HG02981 (cell line): ENCODE results near the gene PPP2R3A.
"Not testable (repeated sequence)": the region's sequence is repeated elsewhere in the genome, so short reads cannot be mapped to it uniquely, and the experiment has no call there.

Source experiments
- ATAC-seq: cut with Tn5 transposase; IDR thresholded peaks from one replicate; pipeline ENCODE4 v1.9.1; 2021; ENCODE audit warnings: mild to moderate bottlenecking, moderate library complexity; ENCODE audit not compliant: unreplicated experiment

PPP2R3A gene

DNA sequence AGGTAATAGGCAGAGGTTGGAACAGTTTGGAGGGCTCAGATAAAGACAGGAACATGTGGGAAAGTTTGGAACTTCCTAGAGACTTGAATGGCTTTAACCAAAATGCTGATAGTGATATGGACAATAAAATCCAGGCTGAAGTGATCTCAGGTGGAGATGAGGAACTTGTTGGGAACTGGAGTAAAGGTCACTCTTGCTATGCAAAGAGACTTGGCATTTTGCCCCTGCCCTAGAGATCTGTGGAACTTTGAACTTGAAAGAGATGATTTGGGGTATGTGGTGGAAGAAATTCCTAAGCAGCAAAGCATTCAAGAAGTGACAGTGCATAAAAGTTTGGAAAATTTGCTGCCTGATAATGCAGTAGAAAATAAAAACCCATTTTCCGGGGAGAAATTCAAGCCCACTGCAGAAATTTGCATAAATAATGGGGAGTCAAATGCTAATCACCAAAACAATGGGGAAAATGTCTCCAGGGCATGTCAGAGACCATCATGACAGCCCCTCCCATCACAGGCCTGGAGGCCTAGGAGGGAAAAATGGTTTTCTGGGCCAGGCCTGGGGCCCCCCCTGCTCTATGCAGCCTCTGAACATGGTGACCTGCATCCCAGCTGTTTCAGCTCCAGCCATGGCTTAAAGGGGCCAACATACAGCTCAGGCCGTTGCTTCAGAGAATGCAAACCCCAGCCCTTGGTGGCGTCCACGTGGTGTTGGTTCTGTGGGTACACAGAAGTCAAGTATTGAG lies 118.3 kb downstream of the PPP2R3A start:
- not testable (repeated sequence) for ATAC-seq

DNA sequence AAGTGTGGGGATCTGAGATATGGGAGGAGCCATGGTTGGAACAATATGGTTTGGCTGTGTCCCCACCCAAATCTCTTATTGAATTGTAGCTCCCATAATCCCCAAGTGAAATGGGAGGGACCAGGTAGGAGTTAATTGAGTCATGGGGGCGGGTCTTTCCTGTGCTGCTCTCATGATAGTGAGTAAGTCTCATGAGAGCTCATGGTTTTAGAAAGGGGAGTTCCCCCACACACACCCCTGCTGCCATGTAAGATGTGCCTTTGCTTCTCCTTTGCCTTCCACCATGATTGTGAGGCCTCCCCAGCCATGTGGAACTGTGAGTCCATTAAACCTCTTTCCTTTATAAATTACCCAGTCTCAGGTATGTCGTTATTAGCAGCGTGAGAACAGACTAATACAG lies 119.5 kb downstream of the PPP2R3A start:
- ATAC-seq: not testable (repeated sequence)

DNA sequence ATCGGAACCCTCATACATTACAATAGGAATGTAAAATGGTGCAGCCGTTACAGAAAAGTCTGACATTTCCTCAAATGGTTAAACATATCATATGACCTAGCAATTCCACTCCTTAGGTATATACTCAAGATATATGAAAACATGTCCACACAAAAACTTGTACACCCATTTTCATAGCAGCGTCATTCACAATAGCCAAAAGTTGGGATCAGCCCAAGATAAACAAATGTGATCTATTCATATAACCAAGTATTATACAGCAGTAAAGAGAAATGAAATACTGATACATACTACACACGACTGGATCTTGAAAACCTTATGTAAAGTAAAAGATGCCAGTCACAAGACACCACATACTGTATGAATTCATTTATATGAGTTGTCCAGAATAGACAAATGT lies 128.2 kb downstream of the PPP2R3A start:
- ATAC-seq: no peak

DNA sequence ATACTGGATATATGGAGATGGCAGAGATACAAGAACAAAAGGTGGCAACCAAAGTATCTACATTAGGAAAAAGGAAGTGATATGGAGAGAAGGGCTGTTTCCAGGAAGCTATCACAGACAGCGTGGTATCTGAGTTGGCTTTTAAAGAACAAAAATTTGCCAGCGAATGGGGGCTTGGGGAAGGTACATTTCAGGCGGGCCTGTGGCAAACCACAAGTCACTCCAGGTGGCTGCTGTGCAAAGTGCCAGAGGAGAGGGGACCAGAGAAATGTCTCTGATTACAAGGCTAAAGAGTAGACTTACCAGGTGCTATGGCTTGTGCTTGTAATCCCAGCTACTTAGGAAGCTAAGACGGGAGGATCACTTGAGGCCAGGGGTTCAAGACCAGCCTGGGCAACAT lies 139.5 kb downstream of the PPP2R3A start:
- no peak for ATAC-seq

DNA sequence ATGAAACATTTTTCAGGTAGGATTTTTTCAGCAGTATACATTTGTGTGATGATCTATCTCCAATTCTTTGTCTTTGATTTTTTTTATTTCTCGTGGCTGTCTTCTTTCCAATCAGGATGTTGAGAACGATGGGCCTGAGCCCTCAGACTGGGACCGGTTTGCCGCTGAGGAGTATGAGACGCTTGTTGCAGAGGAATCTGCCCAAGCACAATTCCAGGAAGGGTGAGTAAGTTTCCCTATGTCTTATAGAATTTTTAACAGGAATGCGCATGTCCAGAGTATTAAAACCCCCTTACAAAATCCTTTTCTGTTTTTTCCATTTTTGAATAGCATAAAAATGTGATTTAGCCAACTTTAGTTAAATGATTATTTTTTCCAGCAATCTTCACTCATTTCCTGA lies 140.6 kb downstream of the PPP2R3A start:
- no peak for ATAC-seq

DNA sequence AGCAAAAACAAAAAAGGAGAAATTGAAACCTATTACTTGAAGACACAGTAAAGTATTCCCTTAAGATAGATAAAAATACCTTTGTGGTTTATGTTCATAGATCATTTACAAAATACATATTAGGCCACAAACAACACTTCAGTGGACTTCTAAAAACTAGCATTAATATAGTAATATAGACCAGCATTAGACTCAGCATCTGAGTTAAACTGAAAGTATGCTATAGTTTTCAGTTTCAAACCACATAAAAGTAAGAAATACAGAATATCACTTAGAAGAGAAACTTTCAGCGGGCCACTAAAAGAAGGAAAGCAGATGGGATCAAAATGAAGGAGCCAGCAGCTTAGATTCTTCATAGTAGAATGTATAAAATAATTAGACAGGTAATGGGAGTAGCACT lies 144.0 kb downstream of the PPP2R3A start:
- ATAC-seq: peak; percentile 95

- ATAC-seq: no peak
Measured at GRCh38 chr3:136110481-136110880, 145.0 kb downstream of the PPP2R3A start.

DNA sequence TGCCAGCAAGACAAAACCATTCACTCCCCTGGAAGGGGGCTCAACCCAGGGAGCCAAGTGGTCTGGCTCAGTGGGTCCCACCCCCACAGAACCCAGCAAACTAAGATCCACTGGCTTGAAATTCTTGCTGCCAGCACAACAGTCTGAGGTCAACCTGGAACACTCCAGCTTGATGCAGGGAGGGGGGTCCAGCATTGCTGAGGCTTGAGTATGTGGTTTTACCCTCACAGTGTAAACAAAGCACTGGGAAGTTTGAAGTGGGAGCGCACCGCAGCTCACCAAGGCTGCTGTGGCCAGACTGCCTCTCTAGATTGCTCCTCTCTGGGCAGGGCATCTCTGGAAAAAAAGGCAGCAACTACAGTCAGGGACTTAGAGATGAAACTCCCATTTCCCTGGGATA lies 148.9 kb downstream of the PPP2R3A start:
- ATAC-seq: no peak

DNA sequence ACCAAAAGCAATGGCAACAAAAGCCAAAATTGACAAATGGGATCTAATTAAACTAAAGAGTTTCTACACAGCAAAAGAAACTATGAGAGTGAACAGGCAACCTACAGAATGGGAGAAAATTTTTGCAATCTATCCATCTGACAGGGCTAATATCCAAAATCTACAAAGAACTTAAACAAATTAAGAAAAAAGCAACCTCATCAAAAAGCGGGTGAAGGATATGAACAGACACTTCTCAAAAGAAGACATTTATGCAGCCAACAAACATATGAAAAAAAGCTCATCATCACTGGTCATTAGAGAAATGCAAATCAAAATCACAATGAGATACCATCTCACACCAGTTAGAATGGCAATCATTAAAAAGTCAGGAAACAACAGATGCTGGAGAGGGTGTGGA lies 153.8 kb downstream of the PPP2R3A start:
- ATAC-seq: not testable (repeated sequence)

- not testable (repeated sequence) for ATAC-seq
Measured at GRCh38 chr3:136119783-136120182, 154.3 kb downstream of the PPP2R3A start.

GRCh38 chr3:136120373-136121348 lies 155.1 kb downstream of the PPP2R3A start:
- ATAC-seq: peak; percentile 84

GRCh38 chr3:136122006-136122405 lies 156.5 kb downstream of the PPP2R3A start:
- no peak for ATAC-seq

DNA sequence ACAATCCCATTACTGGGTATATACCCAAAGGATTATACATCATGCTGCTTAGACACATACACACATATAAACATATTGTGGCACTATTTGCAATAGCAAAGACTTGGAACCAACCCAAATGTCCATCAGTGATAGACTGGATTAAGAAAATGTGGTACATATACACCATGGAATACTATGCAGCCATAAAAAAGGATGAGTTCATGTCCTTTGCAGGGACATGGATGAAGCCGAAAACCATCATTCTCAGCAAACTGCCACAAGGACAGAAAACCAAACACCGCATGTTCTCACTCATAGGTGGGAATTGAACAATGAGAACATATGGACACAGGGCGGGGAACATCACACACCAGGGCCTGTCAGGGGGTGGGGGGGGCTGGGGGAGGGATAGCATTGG lies 166.1 kb downstream of the PPP2R3A start:
- ATAC-seq: not testable (repeated sequence)

- ATAC-seq: no peak
Measured at GRCh38 chr3:136134091-136134490, 168.6 kb downstream of the PPP2R3A start.

DNA sequence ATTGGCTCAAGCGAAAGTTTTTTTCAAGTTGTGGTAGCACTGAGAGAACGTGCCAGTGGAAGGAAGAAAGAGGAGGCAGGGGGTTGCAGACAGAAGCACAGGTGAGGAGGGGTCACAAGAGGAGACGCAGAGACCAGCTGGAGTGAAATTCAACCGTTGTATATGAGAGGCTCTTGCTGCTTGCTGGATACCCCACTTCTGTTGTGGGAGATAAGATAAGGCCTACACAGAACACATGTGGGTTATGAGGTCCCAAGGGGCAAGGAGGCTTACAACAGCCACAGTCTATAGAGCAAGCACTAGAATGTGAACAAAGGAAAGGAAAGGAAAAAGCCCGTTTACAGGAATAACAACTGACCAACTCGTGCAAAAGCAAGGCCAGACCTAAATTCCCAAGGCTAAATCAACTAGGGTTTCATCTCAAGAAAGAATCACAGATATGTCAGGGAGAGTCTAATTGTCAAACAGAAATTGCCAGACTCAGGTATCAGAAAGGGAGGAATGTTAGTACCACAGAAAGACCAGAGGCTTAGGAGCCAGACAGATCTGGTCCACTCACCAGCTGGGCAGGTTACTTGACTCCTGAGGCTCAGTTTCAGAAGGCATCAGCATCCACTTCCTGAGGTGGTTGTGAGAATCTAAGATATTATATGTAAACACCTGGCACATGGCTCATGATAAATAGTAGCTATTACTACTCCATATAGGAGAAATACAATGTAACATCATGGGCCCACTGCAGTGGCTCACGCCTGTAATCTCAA lies 169.7 kb downstream of the PPP2R3A start:
- no peak for ATAC-seq

- no peak for ATAC-seq
Measured at GRCh38 chr3:136136454-136136853, 170.9 kb downstream of the PPP2R3A start.

- no peak for ATAC-seq
Measured at GRCh38 chr3:136141291-136141785, 175.8 kb downstream of the PPP2R3A start.

- no peak for ATAC-seq
Measured at GRCh38 chr3:136141891-136142290, 176.4 kb downstream of the PPP2R3A start.

GRCh38 chr3:136142592-136142991 lies 177.1 kb downstream of the PPP2R3A start:
- ATAC-seq: no peak

- ATAC-seq: not testable (repeated sequence)
Measured at GRCh38 chr3:136144397-136144796, 178.9 kb downstream of the PPP2R3A start.
